Measurements from ENCODE around the gene HIBCH.

Gene HIBCH

DNA sequence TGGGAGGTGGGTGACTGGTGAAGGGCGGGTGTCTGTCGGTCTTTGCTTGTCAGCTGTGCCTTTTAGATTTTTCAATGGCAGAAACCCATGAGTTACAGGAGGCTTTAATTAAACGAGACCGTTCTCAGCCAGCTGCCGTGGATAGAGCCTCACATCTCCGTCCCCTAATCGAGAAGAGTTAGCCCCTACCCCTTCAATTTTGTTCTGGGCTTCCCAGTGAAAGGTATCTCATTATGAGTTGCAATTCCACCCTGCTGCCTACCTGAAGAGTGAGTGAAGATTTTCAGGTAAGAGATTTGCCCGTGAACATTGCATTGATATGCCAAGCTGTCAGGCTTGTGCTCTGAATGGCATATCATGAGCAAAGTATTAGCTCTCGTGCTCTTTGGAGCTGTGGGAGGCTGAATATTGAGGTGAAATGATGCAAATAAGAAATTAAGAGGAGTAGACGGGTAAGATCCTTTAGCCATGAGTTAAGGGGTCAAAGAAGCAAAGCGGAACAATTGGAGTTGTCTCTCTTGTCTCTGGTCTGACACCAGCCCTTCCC, 138.4 kb downstream of the HIBCH start:
- no peaks in the 10 kb centered on the region for H3K27me3 ChIP-seq
- peaks cover 0 to 23% (median 9%) of the 10 kb centered on the region in 4 donors for H3K4me1 ChIP-seq
- peak overlapping the region; percentile 62 to 71 for H3K27ac ChIP-seq
- no peaks in the 10 kb centered on the region for H3K36me3 ChIP-seq
- no peak for TF ChIP-seq CTCF (IDR thresholded peaks at IDR 0.05)
- intact Hi-C loops (cut with DNase I; ENCODE audit: low total_unique reads), result no loop called here
- no peaks in the 10 kb centered on the region for H3K9me3 ChIP-seq
- no peak for DNase-seq
- peak overlapping the region; percentile 55 to 85 for H3K4me3 ChIP-seq

GRCh38 chr2:190180313-190181122, 139.1 kb downstream of the HIBCH start:
- peak in 1 of 2 experiments; percentile 22 for TF ChIP-seq CTCF (IDR thresholded peaks at IDR 0.05)
- Histone ChIP-seq H3K4me1 (peaks cover 0 to 23% (median 9%) of the 10 kb centered on the region in 4 donors), H3K27me3 (no peaks in the 10 kb centered on the region), H3K4me3 (peak overlapping the region; percentile 55 to 85), H3K36me3 (no peaks in the 10 kb centered on the region), H3K27ac (peak overlapping the region; percentile 62 to 71), H3K9me3 (no peaks in the 10 kb centered on the region)
- DNase-seq, result peak in 1 of 2 donors; percentile 66
- intact Hi-C loops (cut with DNase I; ENCODE audit: low total_unique reads), result no loop called here

- H3K9me3 ChIP-seq, result no peaks in the 10 kb centered on the region
- peak overlapping the region; percentile 55 to 85 for H3K4me3 ChIP-seq
- intact Hi-C loops (cut with DNase I; ENCODE audit: low total_unique reads), result no loop called here
- H3K27me3 ChIP-seq, result no peaks in the 10 kb centered on the region
- H3K27ac ChIP-seq, result peak overlapping the region; percentile 62 to 71
- no peak for TF ChIP-seq CTCF (IDR thresholded peaks at IDR 0.05)
- H3K36me3 ChIP-seq, result no peaks in the 10 kb centered on the region
- DNase-seq, result no peak
- peaks cover 0 to 23% (median 9%) of the 10 kb centered on the region in 4 donors for H3K4me1 ChIP-seq
Measured at GRCh38 chr2:190179754-190180312, 139.8 kb downstream of the HIBCH start.

DNA sequence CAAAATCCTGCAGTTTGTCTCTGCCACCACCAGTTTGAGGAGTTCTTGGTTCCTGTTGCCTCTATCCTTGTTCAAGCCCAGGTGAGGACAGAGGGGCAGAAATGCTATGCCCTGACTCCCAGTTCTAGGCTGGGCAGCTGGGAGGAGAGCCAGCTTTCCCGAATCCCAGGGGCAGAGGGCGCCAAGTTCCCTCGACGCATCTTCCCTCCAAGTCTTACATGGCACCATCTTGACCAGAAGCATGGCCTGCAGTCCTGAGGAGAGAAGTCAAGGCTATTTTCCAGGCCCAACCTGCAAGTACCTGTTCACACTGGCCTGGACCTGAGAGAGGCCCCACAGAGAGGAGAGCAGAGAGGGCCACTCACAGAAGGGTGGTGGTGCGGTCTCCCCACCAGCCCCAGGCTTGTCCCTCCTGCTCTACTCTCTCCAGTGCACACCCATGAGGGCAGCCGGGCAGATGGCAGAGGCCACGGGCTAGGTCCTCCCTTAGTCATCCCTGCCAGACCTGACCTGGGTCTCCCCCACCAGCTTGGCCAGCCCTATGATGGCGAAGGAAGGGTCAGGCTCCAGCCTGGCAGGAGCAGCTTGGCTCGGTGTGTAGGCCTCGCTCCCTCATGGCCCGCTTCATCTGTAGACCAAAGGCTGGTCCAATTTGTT, 141.4 kb downstream of the HIBCH start:
- Histone ChIP-seq H3K4me1 (peaks cover 0 to 20% (median 9%) of the 10 kb centered on the region in 4 donors), H3K27ac (no peak overlapping the region), H3K4me3 (no peak overlapping the region), H3K36me3 (no peaks in the 10 kb centered on the region), H3K27me3 (no peaks in the 10 kb centered on the region), H3K9me3 (no peaks in the 10 kb centered on the region)
- intact Hi-C loops (cut with DNase I; ENCODE audit: low total_unique reads), result no loop called here
- DNase-seq, result no peak
- no peak for TF ChIP-seq CTCF (IDR thresholded peaks at IDR 0.05)

DNA sequence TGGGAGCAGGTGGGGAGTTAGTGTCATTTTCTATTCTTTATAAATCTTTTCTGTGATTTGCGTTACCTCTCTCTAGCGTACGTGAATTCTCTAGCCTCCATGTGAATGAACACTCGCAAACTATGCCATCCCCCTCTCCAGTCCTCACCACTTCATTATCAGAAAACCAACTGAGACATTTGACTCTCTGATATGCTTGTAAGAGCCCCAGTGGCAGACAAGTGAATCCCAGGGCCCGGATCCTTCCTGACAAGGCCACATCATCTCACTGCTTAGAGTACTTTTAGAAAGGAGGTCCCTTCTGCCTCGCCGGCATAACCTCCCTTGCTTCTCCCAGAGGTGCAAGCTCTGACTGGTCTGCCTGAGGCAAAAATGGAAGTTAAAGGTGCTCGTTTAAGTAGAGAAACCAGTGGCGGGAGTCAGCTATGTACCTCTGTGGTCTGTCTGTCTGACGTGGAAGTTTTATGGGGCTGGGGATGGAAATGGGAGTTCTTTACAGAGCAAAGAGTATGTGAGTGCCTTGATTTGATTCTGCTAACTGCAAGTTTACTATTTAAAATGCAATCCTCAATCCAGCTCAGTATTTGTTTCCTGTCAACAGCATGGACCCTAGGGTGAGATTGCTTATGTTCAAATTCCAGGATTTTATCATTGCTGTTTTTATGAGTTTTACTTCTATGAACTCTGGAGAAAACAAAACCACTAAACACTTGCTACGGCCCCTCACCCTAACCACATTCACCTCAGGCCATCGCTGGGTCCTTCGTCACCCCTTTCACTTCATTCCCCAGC, 142.2 kb downstream of the HIBCH start:
- H3K4me1 ChIP-seq, result peaks cover 0 to 17% (median 9%) of the 10 kb centered on the region in 4 donors
- H3K9me3 ChIP-seq, result no peaks in the 10 kb centered on the region
- no peak overlapping the region for H3K27ac ChIP-seq
- no peak overlapping the region for H3K4me3 ChIP-seq
- TF ChIP-seq CTCF (IDR thresholded peaks at IDR 0.05), result no peak
- no peaks in the 10 kb centered on the region for H3K36me3 ChIP-seq
- intact Hi-C loops (cut with DNase I; ENCODE audit: low total_unique reads), result no loop called here
- no peaks in the 10 kb centered on the region for H3K27me3 ChIP-seq
- no peak for DNase-seq
